Measurements from ENCODE around the gene BFSP2. TPM values are rescaled to one million over a fixed set of nuclear protein-coding genes. Genes with fewer than 3 reads are reported as not detected.
"Not testable (repeated sequence)": the region's sequence is repeated elsewhere in the genome, so short reads cannot be mapped to it uniquely, and the experiment has no call there.

The BFSP2 gene
- total and polyA plus RNA-seq, 5 donors, result not detected

DNA sequence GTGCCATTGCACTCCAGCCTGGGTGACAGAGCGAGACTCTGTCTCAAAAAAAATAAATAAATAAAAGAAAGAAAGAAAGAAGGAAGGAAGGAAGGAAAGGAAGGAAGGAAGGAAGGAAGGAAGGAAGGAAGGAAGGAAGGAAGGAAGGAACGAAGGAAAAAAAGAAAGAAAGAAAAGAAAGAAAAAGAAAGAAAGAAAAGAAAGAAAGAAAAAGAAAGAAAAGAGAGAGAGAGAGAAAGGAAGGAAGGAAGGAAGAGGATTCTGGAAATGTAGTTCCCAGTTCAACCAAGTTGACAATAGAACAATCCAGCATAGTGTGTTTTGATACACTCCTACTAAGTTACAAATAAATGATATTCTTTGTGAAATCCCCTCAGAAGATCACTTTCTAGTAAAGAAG lies 102.7 kb downstream of the BFSP2 start:
- 100% methylated on average over 1 of the region's 2 CpGs for WGBS
- H3K4me3 ChIP-seq (ENCODE audit: low read length); DNase-seq; ATAC-seq; H3K27me3 ChIP-seq (ENCODE audit: control insufficient read depth, insufficient read depth); H3K27ac ChIP-seq (ENCODE audit: low read length); H3K4me1 ChIP-seq (ENCODE audit: control insufficient read depth, insufficient read depth, low read length); H3K9me3 ChIP-seq (ENCODE audit: control insufficient read depth, low read length); intact Hi-C loops (cut with DNase I): not testable (repeated sequence)

DNA sequence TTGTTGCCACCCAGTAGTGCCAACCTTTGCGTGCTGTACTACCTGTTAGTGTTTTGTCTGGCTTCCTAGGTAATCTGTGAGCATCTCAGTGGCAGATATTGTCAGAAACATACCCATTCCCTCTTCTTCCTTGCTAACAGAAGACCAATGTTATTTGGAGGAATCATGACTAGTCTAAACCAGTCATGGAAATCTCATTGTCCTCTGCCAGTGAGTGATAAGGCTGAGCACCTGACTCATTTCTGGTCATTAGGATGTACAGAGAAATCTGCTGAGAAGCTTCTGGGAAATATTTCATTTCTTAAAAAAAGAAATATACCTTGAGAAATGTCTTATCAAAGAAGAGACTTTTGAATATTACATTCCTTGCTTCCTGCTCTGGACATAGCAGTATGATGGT lies 103.6 kb downstream of the BFSP2 start:
- no peak for DNase-seq
- H3K4me1 ChIP-seq (ENCODE audit: control insufficient read depth, insufficient read depth, low read length), result no peaks in the 10 kb centered on the region
- intact Hi-C loops (cut with DNase I), result no loop called here
- no peaks in the 10 kb centered on the region for H3K27me3 ChIP-seq (ENCODE audit: control insufficient read depth, insufficient read depth)
- ATAC-seq, result no peak
- no peak overlapping the region for H3K27ac ChIP-seq (ENCODE audit: low read length)
- no peak overlapping the region for H3K4me3 ChIP-seq (ENCODE audit: low read length)
- H3K9me3 ChIP-seq (ENCODE audit: control insufficient read depth, low read length), result no peaks in the 10 kb centered on the region
- 0% methylated on average over 1 of the region's 1 CpG for WGBS

DNA sequence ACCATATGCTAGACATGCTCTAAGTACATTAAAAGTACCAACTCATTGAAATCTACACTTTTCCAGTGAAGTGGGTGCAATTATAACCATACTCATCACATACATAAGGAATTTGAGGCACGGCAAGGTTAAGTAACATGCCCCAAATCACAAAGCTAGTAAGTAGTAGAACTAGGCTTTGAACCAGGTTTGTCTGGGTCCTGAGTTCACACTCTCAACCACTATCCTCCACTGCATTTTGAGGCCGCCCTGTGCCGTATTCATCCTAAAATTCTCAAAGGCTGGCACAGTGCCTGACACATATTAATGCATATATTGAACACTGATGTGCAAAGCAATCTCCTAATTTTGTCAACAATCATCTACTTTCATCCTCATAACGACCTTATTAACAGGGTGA lies 104.9 kb downstream of the BFSP2 start:
- ATAC-seq, result no peak
- intact Hi-C loops (cut with DNase I), result no loop called here
- H3K4me3 ChIP-seq (ENCODE audit: low read length), result no peak overlapping the region
- no peak overlapping the region for H3K27ac ChIP-seq (ENCODE audit: low read length)
- H3K4me1 ChIP-seq (ENCODE audit: control insufficient read depth, insufficient read depth, low read length), result no peaks in the 10 kb centered on the region
- 89% methylated on average over 4 of the region's 4 CpGs for WGBS
- no peak for DNase-seq
- H3K27me3 ChIP-seq (ENCODE audit: control insufficient read depth, insufficient read depth), result no peaks in the 10 kb centered on the region
- no peaks in the 10 kb centered on the region for H3K9me3 ChIP-seq (ENCODE audit: control insufficient read depth, low read length)

DNA sequence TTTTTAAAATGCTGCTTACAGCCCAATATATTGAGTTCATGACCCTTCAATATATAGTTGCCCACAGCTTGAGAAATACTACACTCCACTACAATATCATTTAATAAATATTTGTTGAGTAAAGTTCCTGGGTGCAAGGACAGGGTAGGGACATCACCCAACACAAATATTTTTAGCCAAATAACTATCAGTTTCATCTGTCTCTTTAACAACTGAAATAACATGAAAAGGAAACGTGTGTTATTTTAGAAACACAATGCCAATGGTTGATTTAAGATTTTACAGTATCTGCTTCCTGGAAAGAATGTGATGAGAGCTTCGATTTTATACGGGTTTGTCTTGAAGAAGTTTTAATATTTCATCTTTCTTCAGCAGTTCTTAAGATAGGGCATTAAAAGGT lies 106.0 kb downstream of the BFSP2 start:
- Histone ChIP-seq H3K4me1 (ENCODE audit: control insufficient read depth, insufficient read depth, low read length) (no peaks in the 10 kb centered on the region), H3K27ac (ENCODE audit: low read length) (no peak overlapping the region), H3K4me3 (ENCODE audit: low read length) (no peak overlapping the region), H3K27me3 (ENCODE audit: control insufficient read depth, insufficient read depth) (no peaks in the 10 kb centered on the region), H3K9me3 (ENCODE audit: control insufficient read depth, low read length) (no peaks in the 10 kb centered on the region)
- ATAC-seq, result no peak
- intact Hi-C loops (cut with DNase I), result no loop called here
- no peak for DNase-seq
- WGBS, result 24% methylated on average over 3 of the region's 3 CpGs

DNA sequence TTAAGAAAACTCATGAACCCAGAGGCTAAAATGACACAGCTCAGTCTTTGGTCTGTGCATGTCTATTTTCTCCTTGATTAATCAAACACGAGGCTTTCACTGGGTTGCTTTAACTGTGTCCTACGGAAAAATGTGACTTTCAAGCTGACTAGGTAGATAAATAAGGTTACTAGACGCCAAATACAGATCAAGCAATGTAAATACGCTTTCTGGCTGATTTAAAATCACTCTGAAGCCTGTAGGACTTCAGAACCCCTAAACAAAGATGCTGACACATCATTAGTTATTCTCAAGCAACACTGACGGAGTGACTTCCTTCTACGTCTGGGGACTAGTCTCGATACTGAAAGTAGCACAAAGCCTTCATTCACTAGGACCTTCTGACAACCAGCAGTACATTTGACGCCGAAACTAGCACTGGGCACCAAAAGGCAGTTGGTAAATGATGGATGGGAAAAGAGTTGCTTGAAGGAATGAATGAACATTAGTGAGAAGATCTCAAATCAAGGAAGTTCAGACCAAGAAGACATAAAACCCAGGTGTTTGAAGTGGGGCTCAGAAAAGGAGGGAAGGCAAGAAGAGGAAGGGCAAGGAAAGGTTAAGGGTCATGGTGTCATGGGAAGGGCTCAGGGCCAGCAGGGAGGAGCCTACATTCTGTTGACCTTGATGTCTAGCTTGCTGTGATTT lies 106.5 kb downstream of the BFSP2 start:
- Histone ChIP-seq H3K27ac (ENCODE audit: low read length) (no peak overlapping the region), H3K4me1 (ENCODE audit: control insufficient read depth, insufficient read depth, low read length) (no peaks in the 10 kb centered on the region), H3K9me3 (ENCODE audit: control insufficient read depth, low read length) (no peaks in the 10 kb centered on the region), H3K27me3 (ENCODE audit: control insufficient read depth, insufficient read depth) (no peaks in the 10 kb centered on the region), H3K4me3 (ENCODE audit: low read length) (no peak overlapping the region)
- WGBS, result 45% methylated on average over 9 of the region's 9 CpGs
- peak in 1 of 2 donors; percentile 75 for ATAC-seq
- no peak for DNase-seq
- intact Hi-C loops (cut with DNase I), result no loop called here

DNA sequence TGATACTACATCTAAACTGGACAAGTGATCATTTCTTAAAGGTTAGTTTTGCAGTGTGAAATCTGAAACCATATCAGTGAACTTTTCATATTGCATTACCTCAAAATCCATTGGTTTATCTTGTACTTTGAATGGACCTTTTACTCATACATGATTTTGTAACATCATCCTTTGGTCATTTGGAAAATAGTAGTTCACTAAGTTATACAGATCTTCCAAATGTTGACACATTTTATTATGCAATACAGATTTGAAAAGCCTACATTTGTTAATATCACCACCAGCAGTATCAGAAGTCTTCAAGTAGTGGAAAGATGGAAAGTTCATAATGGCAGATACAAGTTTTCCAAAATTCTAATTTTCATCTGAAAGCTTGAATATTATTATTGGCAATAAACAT lies 109.6 kb downstream of the BFSP2 start:
- Histone ChIP-seq H3K9me3 (ENCODE audit: control insufficient read depth, low read length) (no peaks in the 10 kb centered on the region), H3K4me1 (ENCODE audit: control insufficient read depth, insufficient read depth, low read length) (no peaks in the 10 kb centered on the region), H3K27me3 (ENCODE audit: control insufficient read depth, insufficient read depth) (no peaks in the 10 kb centered on the region), H3K4me3 (ENCODE audit: low read length) (no peak overlapping the region), H3K27ac (ENCODE audit: low read length) (no peak overlapping the region)
- DNase-seq (no peak), ATAC-seq (no peak)
- intact Hi-C loops (cut with DNase I), result no loop called here

DNA sequence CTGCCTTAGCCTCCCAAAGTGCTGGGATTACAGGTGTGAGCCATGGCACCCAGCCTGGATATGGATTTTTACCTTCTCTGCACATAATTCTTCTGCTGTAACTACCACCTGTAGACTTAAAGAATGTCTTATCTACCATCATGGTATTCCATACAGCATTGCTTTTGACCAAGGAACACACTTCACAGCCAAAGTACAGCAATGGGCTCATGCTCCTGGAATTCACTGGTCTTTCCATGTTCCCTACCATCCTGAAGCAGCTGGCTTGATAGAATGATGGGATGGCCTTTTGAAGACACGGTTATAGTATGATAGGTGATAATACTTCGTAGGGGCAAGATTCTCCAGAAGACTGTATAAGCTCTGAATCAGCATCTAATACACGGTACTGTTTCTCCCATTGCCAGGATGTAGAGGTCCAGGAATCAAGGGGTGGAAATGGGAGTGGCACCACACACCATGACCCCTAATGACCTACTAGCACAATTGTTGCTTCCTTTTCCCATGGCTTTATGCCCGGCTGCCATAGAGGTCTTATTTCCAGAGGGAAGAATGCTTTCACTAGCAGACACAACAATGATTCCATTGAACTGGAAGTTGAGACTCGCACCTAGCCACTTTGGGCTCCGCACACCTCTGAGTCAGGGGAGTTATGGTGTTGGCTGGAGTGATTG lies 112.7 kb downstream of the BFSP2 start:
- DNase-seq (peak in 2 of 3 donors; percentile 37 to 59), ATAC-seq (peak; percentile 65 to 91)
- intact Hi-C loops (cut with DNase I), result no loop called here
- Histone ChIP-seq H3K4me1 (ENCODE audit: control insufficient read depth, insufficient read depth, low read length) (no peaks in the 10 kb centered on the region), H3K27ac (ENCODE audit: low read length) (no peak overlapping the region), H3K4me3 (ENCODE audit: low read length) (no peak overlapping the region), H3K27me3 (ENCODE audit: control insufficient read depth, insufficient read depth) (no peaks in the 10 kb centered on the region), H3K9me3 (ENCODE audit: control insufficient read depth, low read length) (no peaks in the 10 kb centered on the region)
- WGBS, result 72% methylated on average over 6 of the region's 6 CpGs

DNA sequence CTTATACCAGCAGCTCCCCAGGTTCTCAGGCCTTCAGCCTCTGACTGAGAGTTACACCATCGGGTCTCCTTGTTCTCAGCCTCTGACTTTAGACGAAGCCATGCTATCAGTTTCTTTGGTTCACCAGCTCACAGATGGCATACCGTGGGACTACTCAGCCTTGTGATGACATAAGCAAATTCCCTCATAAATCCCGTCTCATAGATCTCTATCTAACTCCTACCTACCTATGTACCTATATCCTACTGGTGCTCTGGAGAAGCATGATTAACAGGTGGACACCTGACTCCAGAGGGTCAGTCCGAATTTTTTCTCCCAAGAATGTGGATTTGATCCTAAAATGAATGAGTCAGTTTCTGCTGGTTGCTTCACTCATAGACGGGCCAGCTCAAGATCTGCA lies 114.6 kb downstream of the BFSP2 start:
- Histone ChIP-seq H3K4me1 (ENCODE audit: control insufficient read depth, insufficient read depth, low read length) (no peaks in the 10 kb centered on the region), H3K27me3 (ENCODE audit: control insufficient read depth, insufficient read depth) (no peaks in the 10 kb centered on the region), H3K9me3 (ENCODE audit: control insufficient read depth, low read length) (no peaks in the 10 kb centered on the region), H3K27ac (ENCODE audit: low read length) (no peak overlapping the region), H3K4me3 (ENCODE audit: low read length) (no peak overlapping the region)
- DNase-seq (no peak), ATAC-seq (no peak)
- 87% methylated on average over 6 of the region's 6 CpGs for WGBS
- intact Hi-C loops (cut with DNase I), result no loop called here

DNA sequence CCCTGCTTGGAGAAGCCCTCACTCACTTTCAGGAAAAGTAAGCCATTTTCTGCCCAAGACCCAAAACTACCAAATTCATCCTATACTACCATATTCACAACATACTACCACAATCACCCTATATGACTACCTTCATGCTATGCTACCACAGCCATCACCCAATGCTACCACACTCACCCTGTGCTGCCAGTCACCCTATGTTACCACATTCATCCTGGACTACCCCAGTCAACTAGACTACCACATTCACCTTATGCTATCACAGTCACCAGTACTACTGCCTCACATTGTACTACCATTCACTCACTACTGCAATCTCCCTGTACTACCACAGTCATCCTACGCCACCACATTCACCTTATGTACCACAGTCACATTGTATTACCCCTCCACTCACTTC lies 115.3 kb downstream of the BFSP2 start:
- intact Hi-C loops (cut with DNase I), result no loop called here

DNA sequence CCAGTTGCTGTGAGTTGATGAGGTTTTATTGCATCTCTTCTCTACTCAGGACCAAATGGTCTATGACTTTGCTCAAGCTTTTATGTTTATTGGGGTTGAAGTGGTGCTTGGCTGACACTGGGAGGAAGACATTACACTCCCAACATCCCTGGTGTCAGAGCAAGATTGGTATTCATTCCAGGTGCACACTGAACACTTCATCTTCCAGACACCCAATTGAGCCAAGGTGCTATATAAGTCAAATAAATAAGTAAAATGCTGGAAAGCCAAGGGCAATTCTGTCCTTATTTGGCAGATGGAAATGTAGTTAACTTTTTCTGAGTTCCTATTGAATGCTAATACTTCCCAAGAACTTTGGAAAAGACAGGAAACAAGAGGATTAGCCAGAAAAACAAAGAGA lies 120.4 kb downstream of the BFSP2 start:
- H3K9me3 ChIP-seq (ENCODE audit: control insufficient read depth, low read length), result no peaks in the 10 kb centered on the region
- H3K4me1 ChIP-seq (ENCODE audit: control insufficient read depth, insufficient read depth, low read length), result no peaks in the 10 kb centered on the region
- no peak for ATAC-seq
- no peak overlapping the region for H3K4me3 ChIP-seq (ENCODE audit: low read length)
- no peak overlapping the region for H3K27ac ChIP-seq (ENCODE audit: low read length)
- intact Hi-C loops (cut with DNase I), result no loop called here
- H3K27me3 ChIP-seq (ENCODE audit: control insufficient read depth, insufficient read depth), result no peaks in the 10 kb centered on the region
- DNase-seq, result no peak

More for the DNA sequence above, 115.3 kb downstream of the BFSP2 start:
- 93% methylated on average over 1 of the region's 1 CpG for WGBS
- H3K9me3 ChIP-seq (ENCODE audit: control insufficient read depth, low read length), result no peaks in the 10 kb centered on the region
- DNase-seq (no peak), ATAC-seq (no peak)
- H3K4me3 ChIP-seq (ENCODE audit: low read length), result no peak overlapping the region
- H3K27ac ChIP-seq (ENCODE audit: low read length), result no peak overlapping the region
- no peaks in the 10 kb centered on the region for H3K27me3 ChIP-seq (ENCODE audit: control insufficient read depth, insufficient read depth)
- no peaks in the 10 kb centered on the region for H3K4me1 ChIP-seq (ENCODE audit: control insufficient read depth, insufficient read depth, low read length)

DNA sequence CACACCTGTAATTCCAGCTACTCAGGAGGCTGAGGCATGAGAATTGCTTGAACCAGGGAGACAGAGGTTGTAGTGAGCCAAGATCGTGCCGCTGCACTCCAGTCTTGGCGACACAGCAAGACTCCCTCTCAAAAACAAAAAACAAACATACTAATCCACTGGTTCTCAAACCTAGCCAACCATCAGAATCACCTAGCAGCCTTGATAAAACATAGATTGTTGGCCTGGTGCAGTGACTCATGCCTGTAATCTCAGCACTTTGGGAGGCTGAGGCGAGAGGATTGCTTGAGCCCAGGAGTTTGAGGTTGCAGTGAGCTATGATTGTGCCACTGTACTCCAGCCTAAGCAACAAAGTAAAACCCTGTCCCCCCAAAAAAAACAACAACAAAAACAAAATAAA lies 121.1 kb downstream of the BFSP2 start:
- H3K9me3 ChIP-seq (ENCODE audit: control insufficient read depth, low read length); DNase-seq; H3K4me3 ChIP-seq (ENCODE audit: low read length); ATAC-seq; H3K4me1 ChIP-seq (ENCODE audit: control insufficient read depth, insufficient read depth, low read length); H3K27ac ChIP-seq (ENCODE audit: low read length); H3K27me3 ChIP-seq (ENCODE audit: control insufficient read depth, insufficient read depth); intact Hi-C loops (cut with DNase I): not testable (repeated sequence)
- 93% methylated on average over 4 of the region's 4 CpGs for WGBS

DNA sequence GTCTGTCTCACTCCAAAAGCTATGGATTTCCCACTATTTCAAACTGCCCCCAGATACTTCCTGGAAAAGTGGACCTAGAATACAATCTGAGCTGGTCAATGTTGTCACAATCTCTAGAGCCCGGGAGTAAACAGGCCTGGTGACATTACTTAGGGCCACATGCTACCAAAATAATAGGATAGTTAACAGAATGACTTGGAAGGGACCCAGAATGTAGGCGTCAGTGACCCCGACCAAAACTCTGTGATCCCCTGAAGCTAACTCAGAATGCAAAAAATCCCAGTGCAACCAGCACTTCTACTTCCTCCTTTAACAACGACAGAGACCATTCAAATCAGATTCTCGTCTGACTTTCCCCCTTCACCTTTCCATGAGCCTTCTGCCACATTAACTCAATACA lies 122.1 kb downstream of the BFSP2 start:
- Histone ChIP-seq H3K27me3 (ENCODE audit: control insufficient read depth, insufficient read depth) (no peaks in the 10 kb centered on the region), H3K27ac (ENCODE audit: low read length) (no peak overlapping the region), H3K4me3 (ENCODE audit: low read length) (no peak overlapping the region), H3K4me1 (ENCODE audit: control insufficient read depth, insufficient read depth, low read length) (no peaks in the 10 kb centered on the region), H3K9me3 (ENCODE audit: control insufficient read depth, low read length) (no peaks in the 10 kb centered on the region)
- intact Hi-C loops (cut with DNase I), result no loop called here
- WGBS, result 38% methylated on average over 5 of the region's 5 CpGs
- no peak for ATAC-seq
- DNase-seq, result no peak
